HTERT RPE-1 (cell line): Measurements from ENCODE around the gene TMEM175.

Experiments
- in situ Hi-C: fragments of 300-500 bp; cut with MboI; formaldehyde crosslinking; loops from 4 replicates; pipeline ENCODE4 v1.14.3; 2020; ENCODE audit warnings: low sequenced_read_pairs

TMEM175 gene

GRCh38 chr4:898869-899555, 33.2 kb upstream of the TMEM175 start:
- in situ Hi-C loops = no loop called here

- in situ Hi-C loops = no loop called here
Measured at GRCh38 chr4:899556-899906, 32.7 kb upstream of the TMEM175 start.

- in situ Hi-C loops = no loop called here
Measured at GRCh38 chr4:900073-900472, 32.2 kb upstream of the TMEM175 start.

DNA sequence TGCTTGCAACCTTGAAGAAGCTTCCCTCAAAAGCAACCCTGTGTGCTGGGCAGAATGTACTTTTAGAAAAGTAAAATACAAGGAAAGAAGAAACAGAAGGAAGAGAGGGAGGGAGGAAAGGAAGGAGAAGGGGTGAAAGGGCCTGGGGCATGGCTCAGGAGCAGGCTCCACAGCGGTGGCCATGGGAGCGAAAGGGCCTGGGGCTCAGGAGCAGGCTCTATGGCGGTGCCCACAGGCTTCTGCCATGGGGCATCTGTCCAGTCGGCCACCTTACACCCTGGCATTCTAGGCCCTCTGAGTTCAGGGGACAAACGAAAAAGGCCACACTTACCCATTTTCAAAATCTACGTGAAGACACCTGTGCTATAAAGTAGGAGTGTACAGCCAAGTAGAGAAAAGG, 31.5 kb upstream of the TMEM175 start:
- in situ Hi-C loops = no loop called here

GRCh38 chr4:901192-901910, 30.9 kb upstream of the TMEM175 start:
- in situ Hi-C loops = no loop called here

- in situ Hi-C loops = no loop called here
Measured at GRCh38 chr4:903066-904046, 28.9 kb upstream of the TMEM175 start.

DNA sequence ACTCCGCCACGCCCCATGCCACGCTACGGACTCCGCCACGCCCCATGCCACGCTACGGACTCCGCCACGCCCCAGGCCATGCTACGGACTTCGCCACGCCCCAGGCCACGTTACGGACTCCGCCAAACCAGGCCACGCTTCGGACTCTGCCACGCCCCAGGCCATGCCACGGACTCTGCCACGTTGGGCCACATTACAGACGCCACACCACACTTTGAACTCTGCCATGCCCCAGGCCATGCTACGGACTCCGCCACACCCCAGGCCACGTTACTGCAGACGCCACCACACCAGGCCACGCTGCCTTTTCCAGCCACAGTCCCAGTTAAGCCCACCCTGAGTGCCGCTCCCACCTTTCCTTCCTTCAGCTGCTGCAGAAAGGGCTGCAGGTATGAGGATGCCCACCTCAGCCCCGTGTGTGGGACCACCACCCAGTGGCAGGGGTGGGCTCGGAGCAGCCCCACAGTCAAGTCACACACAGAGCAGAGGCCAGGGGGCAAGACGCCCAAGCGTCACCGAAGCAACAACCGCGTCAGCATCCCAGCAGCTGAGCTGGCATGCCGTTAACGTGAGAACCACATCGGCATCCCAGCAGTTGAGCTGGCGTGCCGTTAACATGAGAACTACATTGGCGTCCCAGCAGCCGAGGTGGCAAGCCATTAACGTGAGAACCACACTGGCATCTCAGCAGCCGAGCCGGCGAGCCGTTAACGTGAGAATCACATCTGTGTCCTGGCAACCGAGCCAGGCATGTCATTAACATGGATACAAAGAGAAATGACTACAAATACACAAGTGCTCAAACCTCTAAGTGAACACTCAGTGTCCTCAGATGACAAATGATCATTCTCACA, 26.5 kb upstream of the TMEM175 start:
- in situ Hi-C loops = no loop called here

DNA sequence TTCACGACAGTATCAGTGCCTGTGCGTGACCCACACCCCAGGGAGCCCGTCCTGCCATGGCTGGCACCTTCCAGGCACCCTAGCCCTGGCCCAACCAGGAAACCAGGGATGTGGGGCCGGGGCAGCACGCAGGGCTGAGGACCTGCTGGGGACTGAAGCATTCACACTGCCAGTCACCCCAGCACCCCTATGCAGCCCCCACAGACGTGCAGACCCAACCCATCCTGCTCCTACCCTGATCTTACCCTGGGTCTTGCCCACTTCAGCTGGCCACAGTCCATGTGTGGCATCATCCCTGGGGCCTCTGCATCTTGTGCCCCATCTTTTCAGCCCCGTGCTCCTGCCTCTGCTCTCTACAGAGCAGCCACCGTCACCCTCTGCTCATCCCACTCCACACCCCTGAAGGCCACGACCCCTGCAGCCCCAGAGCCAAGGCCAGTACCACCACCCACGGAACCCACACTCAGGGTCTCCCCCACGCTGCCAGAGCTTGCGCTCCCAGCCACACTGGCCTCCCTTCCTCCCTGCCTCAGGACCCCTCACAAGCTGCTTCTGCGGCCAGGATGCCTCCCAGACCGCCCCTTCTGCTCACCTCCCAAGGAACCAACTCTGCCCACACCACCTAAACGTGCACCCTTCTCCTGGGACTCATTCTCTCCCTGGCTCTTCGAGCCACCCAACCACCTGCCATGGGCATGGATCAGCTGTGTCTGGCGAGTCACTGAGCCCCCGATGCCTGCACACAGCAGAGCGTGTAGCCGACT, 25.7 kb upstream of the TMEM175 start:
- in situ Hi-C loops = no loop called here

- in situ Hi-C loops = no loop called here
Measured at GRCh38 chr4:907103-907400, 25.2 kb upstream of the TMEM175 start.

DNA sequence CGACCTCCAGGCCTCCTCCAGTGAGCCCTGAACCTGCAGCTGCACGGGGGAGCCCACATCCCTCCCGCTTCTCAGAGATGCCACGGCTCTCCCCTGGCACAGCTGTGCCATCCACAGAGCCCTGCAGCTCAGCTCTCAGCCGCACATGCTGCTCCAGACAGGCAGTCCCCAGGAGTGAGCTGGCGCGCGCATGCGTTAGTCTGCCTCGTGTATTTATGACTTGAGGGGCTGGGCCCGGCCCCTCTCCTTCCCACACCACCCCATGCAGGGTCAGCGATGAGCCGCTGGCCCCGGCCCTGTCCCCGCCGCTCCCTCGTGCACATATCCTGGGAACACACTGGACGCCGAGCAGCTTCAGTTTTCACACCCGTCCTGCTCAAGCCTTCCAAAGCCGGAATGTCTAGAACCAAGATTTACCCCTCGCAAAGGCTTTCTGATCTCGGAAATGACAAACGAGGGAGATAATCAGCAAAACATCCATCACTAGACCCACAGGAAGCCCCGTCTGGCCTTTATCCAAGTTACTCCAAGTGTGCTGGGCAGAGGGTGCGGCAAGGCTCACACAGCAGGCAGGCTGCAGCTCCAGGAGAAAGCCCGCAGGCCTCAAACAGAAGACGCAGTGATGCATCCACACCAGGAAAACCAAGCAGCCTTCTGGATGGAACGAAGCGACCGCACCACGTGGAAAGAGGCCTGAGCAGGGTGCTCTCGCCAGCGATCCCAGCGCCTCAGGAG, 24.4 kb upstream of the TMEM175 start:
- in situ Hi-C loops = no loop called here

- in situ Hi-C loops = no loop called here
Measured at GRCh38 chr4:909131-909571, 23.1 kb upstream of the TMEM175 start.

DNA sequence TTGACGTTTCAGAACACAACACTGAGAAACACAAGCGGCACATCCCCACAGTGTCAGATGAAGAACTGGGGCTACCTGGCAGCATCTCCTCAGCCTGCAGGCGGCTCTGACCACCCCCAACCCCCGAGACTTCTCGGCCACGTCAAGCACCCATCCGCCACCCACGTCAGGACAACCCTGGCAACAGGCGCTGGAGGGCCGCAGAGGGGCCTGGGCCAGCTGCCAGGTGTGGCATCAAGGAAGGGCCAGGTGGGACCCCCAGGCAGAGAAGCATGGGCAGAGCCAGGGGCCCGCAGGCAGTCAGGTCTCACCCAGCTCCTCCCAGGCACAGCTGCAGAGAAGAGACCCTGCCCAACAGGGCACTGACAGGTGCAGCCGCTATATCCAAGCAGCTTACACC, 22.4 kb upstream of the TMEM175 start:
- in situ Hi-C loops = no loop called here

GRCh38 chr4:910366-911091, 21.7 kb upstream of the TMEM175 start:
- in situ Hi-C loops = no loop called here

DNA sequence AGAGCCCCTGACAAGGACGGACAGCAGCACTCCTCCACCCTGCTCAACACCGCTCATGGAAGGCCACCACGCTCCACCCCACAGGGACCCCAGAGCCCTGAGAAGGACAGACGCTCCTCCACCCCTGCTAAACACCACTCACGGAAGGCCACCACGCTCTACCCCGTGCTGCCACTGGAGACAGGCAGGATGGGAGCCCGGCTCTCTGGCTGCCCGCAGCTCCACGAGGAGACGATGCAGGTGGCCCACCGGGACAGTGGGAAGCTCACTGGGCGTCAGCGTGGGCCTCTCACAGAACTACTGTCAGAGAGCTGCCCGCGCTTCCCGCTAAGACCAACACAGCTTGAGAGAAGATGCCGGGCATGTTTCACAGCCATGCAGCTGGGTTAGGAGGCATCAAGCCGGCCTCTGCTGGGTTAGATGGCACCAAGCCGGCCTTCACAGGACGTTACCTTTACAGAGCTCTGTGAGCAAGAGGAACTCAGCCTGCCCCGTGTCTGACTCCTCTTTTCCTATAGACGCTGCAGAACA, 21.0 kb upstream of the TMEM175 start:
- in situ Hi-C loops = no loop called here

DNA sequence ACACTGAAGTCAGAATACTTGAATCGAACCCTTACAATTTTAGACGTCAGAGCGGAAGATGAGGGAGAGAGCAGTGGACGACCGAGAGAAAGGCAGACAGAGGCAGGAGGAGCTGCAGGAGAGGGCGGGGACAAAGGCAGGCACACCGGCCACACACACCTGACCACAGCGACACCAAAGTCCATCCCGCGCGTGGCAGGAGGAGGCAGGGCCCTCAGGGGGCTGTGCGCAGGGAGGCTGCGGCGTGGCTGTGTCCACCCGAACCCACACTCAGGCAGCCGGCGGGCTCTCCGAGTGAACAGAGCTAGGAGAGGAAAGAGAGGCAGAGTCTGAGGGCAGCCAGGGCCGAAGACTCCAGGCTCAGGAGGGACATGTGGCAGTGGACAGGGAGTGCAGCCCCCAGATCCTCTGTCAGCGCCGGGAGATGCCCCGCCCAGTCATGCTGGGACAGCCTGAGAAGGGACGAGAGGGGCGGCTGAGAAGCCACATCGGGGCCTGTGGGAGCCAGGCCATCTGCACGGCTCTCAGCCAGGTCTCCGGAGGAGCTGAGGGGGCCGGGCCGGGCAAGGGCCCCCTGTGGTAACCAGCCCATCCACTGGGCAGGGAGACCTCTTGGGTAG, 20.3 kb upstream of the TMEM175 start:
- in situ Hi-C loops = no loop called here

- in situ Hi-C loops = no loop called here
Measured at GRCh38 chr4:912548-913279, 19.5 kb upstream of the TMEM175 start.

DNA sequence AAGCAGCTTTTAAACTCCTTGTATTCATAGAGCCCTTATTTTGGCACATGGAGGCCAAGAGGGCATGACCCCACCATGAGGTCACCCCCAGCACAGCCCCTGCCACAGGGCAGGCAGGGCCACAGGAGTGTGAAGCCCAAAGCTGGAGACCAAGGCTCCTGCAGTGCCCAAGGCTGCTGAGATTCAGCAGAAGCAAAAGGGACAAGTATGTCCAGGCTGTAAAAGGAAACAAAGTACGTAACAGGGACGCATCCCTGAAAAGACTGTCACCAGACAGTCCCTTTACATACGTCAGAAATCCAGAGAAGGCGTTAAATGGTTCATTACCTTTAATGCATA, 19.0 kb upstream of the TMEM175 start:
- in situ Hi-C loops = no loop called here
